Activated T-cell treated with anti-CD3 and anti-CD28 coated beads, Interleukin-2, amount 50 U/mL, for 48 hours (primary cell): ENCODE data around the gene RAB18.
A peak's percentile ranks its signal among the peaks of the same experiment; 100 is the strongest.
"Not testable (repeated sequence)": the region's sequence is repeated elsewhere in the genome, so short reads cannot be mapped to it uniquely, and the experiment has no call there.

ENCODE experiments used
- DNase-seq, 2 experiments: peaks; one replicate each; pipeline ENCODE4 v3.0.0-alpha.2; 2020

Gene RAB18

DNA sequence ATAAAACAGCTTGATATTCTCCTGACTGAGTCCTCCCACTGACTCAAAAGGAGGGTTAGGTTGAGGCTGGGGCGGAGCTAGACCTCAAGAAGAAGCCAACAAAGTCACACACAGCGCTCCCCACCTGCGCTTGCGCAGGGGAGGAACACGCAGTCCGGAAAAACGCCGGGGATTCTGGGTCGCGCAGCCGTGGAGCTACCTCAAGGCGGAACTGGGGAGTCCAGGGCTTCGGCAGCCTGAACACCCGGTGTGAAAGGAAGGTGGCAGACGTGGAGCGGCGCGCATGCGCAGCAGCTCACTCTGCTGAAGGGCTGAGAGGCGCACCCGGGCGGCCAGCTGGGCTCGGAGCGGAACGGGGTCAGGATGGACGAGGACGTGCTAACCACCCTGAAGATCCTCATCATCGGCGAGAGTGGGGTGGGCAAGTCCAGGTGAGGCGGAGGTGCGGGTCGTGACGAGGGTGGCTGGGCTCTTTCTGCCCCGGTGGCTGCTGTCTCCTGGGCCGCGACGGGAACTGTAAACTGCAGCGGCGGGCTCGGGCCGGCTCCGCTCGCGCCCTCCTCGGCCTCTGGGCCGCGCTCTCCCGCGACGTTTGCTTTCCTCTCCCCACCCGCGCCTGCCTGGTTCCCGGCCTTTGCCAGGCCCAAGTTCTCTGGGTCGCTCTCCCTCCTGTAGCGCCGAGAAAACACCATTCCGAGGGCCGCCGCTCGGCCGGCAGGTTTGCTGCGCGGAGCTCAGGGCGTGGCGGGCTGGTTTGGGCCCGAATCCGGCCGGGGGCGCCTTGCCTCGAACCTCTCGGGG lies at the start of gene RAB18:
Gene RAB18, plus strand, starts transcription at position 298 of the 801 bp plus-strand sequence. Its CDS starts 66 bp downstream, at position 364.
- peak; percentile 97 to 98 for DNase-seq

DNA sequence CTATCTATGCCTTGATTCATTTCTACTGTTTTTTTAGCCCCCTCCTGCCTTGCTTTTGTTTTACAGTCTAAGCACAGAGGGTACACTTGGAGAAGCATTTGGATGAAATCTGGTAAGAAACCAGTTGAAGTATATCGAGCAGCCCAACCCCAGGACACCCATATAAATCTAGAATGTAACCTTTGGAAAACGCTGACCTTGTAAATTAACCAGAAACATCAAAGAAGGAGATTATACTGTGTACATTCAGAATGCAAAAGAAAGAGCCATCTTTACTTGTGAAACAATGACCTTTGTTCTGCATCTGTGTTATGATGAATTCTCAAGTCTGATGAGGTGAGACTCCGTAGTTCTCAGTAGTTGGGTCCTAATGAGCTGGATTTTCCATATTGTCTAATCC lies 49.3 kb upstream of the RAB18 start:
- no peak for DNase-seq

- DNase-seq: no peak
Measured at GRCh38 chr10:27457261-27457945, 46.7 kb upstream of the RAB18 start.

DNA sequence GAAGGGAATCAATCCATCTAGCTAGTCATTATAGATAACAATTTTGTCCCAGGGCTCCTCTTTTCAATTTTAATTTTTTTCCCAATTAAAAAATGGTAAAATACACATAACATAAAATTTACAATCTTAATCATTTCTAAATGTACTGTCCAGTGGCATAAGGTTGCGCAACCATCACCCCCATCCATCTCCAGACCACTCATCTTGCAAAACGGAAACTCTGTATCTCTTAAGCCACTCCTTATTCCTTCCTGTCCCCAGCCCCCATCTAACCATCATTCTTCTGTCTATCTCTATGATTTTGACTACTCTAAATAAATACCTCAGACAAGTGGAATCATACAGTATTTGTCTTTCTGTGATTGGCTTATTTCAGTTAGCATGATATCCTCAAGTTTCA lies 46.1 kb upstream of the RAB18 start:
- DNase-seq: no peak

DNA sequence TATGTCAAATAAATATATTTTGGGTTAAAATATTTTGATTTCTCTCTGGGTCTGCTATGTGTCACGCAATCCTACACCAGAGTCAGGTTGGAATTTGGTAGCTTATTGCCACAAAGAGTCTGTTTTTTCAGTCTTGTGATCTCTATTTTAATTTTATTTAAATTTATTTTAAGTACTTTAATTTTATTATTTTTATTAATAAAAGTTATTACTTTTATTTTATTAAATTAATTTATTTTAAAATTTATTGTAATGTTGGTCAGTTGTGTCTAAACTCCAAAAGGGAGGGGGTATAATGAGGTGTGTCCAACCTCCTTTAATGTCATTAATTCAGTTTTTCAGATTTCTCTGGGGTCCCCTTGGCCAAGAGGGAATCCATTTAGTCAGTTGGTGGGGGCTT lies 42.8 kb upstream of the RAB18 start:
- DNase-seq: no peak

DNA sequence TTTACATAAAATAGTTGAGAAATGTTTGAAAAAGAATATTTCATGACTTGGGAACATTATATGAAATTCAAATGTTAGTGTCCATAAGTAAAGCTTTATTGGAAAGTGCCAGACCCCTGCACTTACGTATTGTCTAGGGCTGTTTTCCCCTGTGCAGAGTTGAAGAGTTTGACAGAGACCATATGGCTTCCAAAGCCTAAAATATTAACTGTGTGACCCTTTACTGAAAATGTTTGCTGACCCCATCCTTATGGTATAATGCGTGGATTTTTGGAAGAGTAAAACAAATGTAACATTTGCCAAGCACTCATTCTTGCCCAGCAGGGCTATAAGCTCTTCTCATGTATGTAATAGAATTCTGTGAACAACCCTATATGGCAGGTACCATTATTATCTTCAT lies 40.1 kb upstream of the RAB18 start:
- no peak for DNase-seq

DNA sequence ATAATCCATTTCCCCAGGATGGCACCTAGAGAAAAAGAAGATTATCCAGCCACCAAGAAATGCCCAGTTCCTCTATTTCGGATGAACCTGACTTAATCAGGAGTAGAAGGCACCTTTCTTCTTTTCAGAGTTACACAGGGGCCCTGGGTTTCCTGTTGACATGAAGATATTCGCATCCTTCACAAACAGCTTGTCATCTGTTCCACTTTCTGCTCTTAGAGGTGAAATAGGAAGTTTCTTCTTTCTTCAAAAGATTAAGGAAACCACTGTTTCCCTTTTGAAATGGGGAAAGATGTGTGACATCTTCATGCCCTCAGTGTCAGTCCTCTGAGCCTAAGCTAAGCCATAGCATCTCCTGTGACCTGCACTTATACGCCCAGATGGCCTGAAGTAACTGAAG lies 39.1 kb upstream of the RAB18 start:
- DNase-seq: no peak

GRCh38 chr10:27465596-27465995 lies 38.5 kb upstream of the RAB18 start:
- not testable (repeated sequence) for DNase-seq

- no peak for DNase-seq
Measured at GRCh38 chr10:27470885-27471284, 33.2 kb upstream of the RAB18 start.

GRCh38 chr10:27474741-27475140 lies 29.4 kb upstream of the RAB18 start:
- DNase-seq: no peak

DNA sequence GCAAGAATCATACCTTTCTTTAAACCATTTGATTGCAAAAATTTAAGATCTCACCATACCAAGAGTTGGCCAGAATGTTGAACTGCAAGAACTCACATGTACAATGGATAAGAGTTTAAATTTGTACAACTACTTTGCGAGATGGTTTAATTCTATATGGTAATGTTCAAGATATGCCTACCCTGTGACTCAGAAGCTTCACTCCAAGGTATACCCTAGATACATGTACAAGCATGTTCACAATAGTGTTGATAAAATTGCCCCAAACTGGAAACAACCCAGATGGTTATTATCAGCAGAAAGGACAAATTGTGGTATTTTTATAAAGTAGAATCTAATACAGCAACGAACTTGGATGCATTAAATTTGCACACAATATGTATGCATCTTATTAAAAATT lies 25.1 kb upstream of the RAB18 start:
- DNase-seq: no peak

DNA sequence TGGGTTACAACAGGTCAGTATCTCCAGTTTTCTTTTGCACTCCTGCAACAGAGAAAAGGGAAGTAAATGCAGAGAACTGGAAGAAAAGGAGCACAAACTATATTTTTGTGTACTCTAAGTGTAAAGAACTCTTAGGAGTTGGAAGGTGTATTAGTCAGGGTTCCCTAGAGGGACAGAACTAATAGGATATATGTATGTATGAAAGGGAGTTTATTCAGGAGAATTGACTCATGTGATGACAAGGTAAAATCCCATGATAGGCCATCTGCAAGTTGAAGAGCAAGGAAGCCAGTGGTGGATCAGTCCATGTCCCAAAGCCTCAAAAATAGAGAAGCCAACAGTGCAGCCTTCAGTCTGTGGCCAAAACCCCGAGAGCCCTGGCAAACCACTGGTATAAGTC lies 22.6 kb upstream of the RAB18 start:
- no peak for DNase-seq

DNA sequence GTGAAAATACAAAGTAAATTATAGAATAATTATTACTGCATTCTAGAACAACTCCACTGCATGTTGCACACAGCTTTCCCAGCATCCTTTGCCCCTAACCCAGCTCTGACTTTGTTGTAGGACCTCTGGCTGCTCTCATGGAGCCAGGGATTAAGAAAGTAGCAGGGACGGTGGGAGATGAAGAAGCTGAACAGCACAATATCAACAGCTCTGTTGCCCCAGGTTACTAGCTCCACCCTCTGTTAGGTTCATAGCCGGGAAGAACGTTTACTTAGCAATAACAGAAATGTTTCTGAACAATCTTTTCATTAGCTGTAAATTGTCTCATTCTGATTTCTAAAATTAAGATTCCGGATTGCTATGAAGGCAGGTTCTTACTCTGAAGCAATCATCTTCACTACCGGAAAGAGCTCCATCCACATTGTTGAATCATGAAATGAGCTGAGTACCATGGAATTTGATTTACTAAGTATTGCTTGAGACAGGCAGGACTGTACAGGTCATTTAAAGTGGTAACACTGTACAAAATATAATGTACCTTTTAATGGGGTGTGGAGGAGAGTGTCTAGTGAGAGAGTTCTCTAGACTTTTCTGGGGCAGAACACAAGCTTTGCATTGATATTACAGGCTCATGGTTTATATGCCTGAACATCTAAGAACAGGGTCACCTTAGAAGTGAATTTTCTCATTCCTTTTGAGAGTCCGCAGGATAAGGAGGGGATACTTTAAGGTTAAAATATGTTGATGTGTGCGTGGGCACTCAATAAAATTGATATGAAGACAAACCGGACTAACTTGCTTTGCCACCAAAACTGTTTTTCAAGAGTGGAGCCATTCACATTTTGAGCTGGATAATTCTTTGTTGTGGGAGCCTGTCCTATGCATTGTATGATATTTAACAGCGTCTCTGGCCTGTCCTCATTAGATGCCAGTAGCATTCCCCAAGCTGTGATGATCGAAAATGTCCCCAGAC lies 20.8 kb upstream of the RAB18 start:
- DNase-seq: no peak

- no peak for DNase-seq
Measured at GRCh38 chr10:27485368-27485767, 18.7 kb upstream of the RAB18 start.

GRCh38 chr10:27485986-27486385 lies 18.1 kb upstream of the RAB18 start:
- no peak for DNase-seq

DNA sequence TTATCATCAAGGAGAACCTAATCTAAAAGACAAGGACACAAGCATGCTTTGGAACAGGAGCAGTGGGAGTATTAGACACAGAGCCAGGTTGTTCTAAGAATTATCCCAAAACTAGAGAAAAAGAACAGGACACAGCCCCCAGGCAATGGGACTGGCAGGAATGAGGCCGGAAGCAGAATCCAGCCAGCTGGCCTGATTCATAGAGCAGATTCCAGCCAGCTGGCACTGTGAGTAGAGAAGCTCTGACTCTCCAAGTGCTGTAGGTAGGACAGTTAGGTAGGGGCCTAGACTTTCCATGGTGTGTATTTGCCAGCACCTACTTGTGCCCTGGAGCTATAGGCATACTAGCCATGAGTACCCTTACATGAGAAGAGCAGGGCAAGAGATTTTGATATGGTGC lies 13.3 kb upstream of the RAB18 start:
- DNase-seq: no peak

DNA sequence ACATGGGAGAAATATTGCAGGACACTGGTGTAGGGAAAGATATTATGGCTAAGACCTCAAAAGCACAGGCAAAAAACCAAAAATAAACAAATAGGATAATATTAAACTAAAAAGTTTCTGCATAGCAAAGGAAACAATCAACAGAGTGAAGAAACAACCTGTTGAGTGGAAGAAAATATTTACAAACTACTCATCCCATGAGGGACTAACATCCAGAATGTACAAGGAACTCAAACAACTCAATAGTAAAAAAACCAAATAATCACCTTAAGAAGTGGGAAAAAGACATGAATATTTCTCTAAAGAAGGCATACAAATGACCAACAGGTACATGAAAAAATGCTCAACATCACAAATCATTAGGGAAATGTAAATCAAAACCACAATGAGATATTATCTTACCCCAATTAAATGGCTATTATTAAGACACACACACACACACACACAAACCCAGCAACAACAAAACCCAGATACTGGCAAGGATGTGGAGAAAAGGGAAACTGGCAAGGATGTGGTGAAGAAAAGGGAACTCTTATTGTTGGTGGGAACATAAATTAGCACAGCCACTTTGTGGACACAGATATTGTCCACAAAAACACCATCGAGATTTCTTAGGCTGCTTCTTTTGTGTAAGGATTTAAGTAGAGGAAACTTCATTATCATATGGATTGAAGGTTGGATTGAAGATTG lies 9.8 kb upstream of the RAB18 start:
- DNase-seq: no peak

DNA sequence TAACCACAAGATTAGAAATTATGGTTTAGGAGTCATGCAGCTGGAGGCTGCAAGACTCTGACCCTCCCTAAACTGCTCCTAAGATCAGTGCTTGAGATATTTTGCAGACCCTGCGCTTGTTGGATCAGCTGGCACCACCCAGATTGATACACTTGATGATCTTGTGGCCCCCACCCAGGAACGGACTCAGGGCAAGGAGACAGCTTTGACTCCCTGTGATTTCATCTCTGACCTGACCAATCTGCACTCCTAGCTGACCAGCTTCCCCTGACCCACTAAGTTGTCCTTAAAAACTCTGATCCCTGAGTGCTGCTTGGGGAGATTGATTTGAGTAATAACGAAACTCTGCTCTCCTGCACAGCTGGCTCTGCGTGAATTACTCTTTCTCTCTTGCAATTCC lies 8.0 kb upstream of the RAB18 start:
- no peak for DNase-seq

- DNase-seq: no peak
Measured at GRCh38 chr10:27500096-27500495, 4.0 kb upstream of the RAB18 start.

DNA sequence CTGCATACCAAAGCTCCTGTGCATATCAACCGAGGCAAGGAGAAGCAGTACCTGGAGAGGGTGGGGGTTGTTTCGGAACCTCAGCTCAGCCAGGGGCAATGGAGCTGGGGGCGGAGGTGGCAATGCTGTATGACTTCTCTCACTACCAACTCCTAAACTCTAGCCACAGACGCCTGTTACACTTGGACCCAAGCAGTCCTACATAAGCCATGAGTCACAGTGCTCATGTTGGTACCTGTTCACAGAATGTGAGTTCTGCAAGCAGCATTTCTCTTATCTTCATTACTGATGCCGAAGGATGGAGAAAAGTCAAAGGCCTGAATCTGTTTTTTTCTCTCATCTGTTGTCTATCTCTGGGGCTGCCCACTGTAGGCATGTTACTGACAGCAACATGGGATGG lies 3.2 kb upstream of the RAB18 start:
- no peak for DNase-seq

DNA sequence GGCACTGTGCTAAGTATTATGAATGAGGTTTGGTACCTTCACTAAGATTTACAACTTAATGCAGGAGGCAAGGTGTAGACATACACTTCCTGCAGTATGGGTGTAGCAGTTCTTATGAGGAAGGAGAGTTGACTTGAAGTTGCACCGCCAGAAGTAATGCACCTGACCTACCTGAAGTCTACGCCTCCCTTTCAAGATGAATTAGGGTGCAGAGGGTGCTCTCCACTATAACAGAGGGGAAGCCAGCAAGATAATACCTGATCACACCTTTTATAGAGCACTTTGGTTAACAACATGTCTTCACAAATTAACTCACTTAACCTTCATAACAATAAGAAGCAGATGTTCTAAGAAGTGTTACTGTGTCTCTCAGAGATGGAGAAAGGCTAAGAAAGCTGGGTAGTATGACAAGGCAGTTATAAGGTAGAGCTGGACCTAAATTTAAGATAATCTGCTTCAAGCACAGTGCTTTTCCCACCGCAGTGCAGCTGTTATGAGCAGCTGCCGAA lies 552 bp upstream of the RAB18 start:
- DNase-seq: no peak

- DNase-seq: no peak
Measured at GRCh38 chr10:27504808-27505460, 830 bp downstream of the RAB18 start.
